Naive B cell (primary cell): ENCODE data around the gene GJC1. TPM values are rescaled to one million over a fixed set of nuclear protein-coding genes. Genes with fewer than 3 reads are reported as not detected.
A peak's percentile ranks its signal among the peaks of the same experiment; 100 is the strongest.

Source experiments
- ATAC-seq, 2 donors: fragments of 150-1000 bp; cut with Tn5 transposase; 2 replicates each; pipeline ENCODE4 v1.10.0; 2021; ENCODE audit warnings: low read depth in 2 of 2, mild to moderate bottlenecking in 2 of 2, moderate library complexity in 2 of 2
- DNase-seq: peaks from one replicate; pipeline ENCODE4 v3.0.0; 2022
- H3K27ac Mint-ChIP-seq, 6 donors: one replicate each; pipeline ENCODE4 v1.8.0; 2020 to 2022; ENCODE audit warnings: mild to moderate bottlenecking in 6 of 6, mixed read lengths in 6 of 6, moderate library complexity in 5 of 6, inconsistent platforms in 2 of 6
- H3K27me3 Mint-ChIP-seq, 3 donors: one replicate each; pipeline ENCODE4 v1.8.0; 2021 to 2022; ENCODE audit warnings: mixed read lengths in 3 of 3, mild to moderate bottlenecking in 1 of 3
- H3K36me3 Mint-ChIP-seq, 2 donors: one replicate each; pipeline ENCODE4 v1.8.0; 2020 to 2022; ENCODE audit warnings: mixed read lengths in 2 of 2, inconsistent platforms in 1 of 2, mild to moderate bottlenecking in 1 of 2
- H3K4me1 Mint-ChIP-seq, 3 donors: one replicate each; pipeline ENCODE4 v1.8.0; 2020 to 2022; ENCODE audit warnings: mixed read lengths in 3 of 3, inconsistent platforms in 1 of 3, mild to moderate bottlenecking in 1 of 3, moderate library complexity in 1 of 3
- H3K4me3 Mint-ChIP-seq, 8 donors: one replicate each; pipeline ENCODE4 v1.8.0; 2020 to 2022; ENCODE audit warnings: mild to moderate bottlenecking in 8 of 8, mixed read lengths in 8 of 8, moderate library complexity in 8 of 8, inconsistent platforms in 2 of 8
- H3K9me3 Mint-ChIP-seq, 7 donors: one replicate each; pipeline ENCODE4 v1.8.0; 2020 to 2022; ENCODE audit warnings: mixed read lengths in 7 of 7, mild to moderate bottlenecking in 5 of 7, inconsistent platforms in 2 of 7, moderate library complexity in 1 of 7
- polyA plus RNA-seq, 6 donors: library from polyadenylated mRNA; unstranded; fragments of 300-500 nt; fragmentation: Illumina TruSeq; gene quantifications; one replicate each; pipeline ENCODE4 v1.2.3, GENCODE V29; 2021; ENCODE audit warnings: low read depth in 6 of 6

The GJC1 gene
- not detected for polyA plus RNA-seq

DNA sequence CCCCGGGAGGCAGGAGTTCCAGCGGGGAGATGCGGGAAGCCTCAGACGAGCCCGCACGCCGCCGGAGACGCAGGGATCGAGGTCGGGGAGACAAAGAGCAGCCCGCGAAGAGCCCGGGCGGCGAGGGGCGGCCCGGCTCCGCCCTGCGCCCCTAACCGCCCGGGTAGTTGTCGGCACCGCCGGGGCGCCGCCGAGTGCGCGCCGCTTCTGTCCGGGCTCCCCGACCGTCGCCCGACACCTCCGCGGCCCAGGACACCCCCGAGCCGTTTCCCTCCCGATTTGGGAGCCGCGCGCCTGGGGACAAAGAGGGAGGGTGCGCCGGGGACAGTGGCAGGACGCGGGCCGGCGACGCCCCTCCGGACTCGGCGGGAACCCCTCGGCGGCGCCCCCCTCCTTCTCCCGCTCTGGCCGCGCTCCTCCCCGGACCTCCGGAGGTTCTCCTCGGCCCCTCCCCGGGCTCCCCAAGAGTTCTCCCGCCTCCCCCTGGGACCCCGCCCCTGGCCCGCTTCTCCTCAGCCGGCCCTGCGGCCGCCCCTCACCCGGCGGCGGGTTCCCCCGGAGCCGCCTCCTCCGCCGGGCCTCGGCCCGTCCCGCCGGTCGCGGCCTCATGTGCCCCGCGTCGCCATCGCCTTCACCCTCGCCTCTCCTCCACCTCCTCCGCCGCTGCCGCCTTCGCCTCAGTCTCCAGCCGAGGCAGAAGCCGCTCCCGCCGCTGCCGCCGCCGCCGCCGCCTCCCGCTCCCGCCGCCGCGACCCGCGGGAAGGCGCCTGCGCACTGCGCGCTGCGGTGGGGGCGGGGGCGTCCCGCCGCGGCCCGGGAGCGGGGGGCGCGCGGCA, at the start of gene GJC1:
Gene GJC1, minus strand, starts transcription at position 765 of the 836 bp plus-strand sequence. CDS start 24,470 bp downstream, outside the sequence.
- Mint-ChIP-seq H3K4me3 (peak within 1 kb of the TSS; percentile 82 to 93 (median 86)), H3K27me3 (peaks cover 42 to 62% (median 47%) of the 10 kb centered on the region in 3 donors)
- DNase-seq: peak; percentile 13

DNA sequence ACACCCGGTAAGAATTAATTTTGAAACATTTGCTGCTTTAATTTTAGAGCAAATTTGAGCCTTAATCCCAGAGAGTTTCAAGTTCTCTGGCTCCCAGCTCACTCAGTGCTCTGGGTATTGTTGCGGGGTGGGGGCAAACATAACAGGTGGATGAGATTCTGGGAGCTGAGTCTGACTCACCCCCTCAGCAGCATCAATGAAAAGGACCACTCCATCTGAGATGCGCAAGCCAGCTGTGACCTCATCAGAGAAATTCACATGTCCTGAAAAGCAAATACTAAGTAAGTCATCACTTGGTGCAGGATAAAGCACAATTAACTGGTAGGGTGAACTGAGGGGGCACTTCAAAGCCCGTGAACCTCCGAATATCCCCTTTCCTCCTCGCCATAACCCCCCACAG, 49.3 kb upstream of the GJC1 start:
- Mint-ChIP-seq H3K36me3 (peaks cover 26 to 30% of the 10 kb centered on the region in 2 donors), H3K4me3 (no peak overlapping the region), H3K9me3 (no peaks in the 10 kb centered on the region), H3K4me1 (peaks cover 0 to 4% (median 0%) of the 10 kb centered on the region in 3 donors), H3K27ac (no peak overlapping the region), H3K27me3 (no peaks in the 10 kb centered on the region)
- DNase-seq: no peak
- no peak for ATAC-seq

More for the DNA sequence above, at the start of gene GJC1:
- Mint-ChIP-seq H3K36me3 (peaks cover 0 to 7% of the 10 kb centered on the region in 2 donors), H3K9me3 (no peaks in the 10 kb centered on the region), H3K4me1 (peaks cover 7 to 13% (median 11%) of the 10 kb centered on the region in 3 donors), H3K27ac (peak within 1 kb of the TSS in 2 of 6 donors; percentile 51 to 72)
- ATAC-seq: peak; percentile 61 to 67

GRCh38 chr17:44878627-44879221, 48.6 kb upstream of the GJC1 start:
- Mint-ChIP-seq H3K27me3 (no peaks in the 10 kb centered on the region), H3K9me3 (no peaks in the 10 kb centered on the region), H3K27ac (no peak overlapping the region), H3K4me3 (no peak overlapping the region), H3K4me1 (peaks cover 0 to 4% (median 0%) of the 10 kb centered on the region in 3 donors), H3K36me3 (peaks cover 26 to 27% of the 10 kb centered on the region in 2 donors)
- ATAC-seq: no peak
- DNase-seq: peak; percentile 10

DNA sequence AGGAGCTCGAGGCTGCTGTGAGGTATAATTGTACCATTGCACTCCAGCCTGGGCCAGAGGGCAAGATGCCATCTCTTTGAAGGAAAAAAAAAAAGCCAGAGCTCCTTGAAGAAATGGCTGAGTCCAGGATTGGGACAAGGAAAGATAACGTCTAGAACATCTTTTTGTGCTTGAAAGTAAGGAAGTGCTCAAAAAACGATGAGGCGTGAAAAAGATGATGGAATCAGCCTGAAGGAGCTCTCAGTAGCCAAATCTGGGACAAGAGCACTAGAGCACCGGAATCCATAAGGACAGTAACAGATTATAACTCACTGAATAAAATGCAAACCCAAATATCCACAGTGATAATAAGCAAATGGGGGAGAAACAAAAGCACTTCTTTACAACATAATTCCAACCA, 47.0 kb upstream of the GJC1 start:
- Mint-ChIP-seq H3K27ac (no peak overlapping the region), H3K4me1 (peaks cover 0 to 4% (median 0%) of the 10 kb centered on the region in 3 donors), H3K9me3 (no peaks in the 10 kb centered on the region), H3K4me3 (no peak overlapping the region), H3K27me3 (no peaks in the 10 kb centered on the region), H3K36me3 (peaks cover 15 to 22% of the 10 kb centered on the region in 2 donors)
- DNase-seq: no peak
- ATAC-seq: no peak

DNA sequence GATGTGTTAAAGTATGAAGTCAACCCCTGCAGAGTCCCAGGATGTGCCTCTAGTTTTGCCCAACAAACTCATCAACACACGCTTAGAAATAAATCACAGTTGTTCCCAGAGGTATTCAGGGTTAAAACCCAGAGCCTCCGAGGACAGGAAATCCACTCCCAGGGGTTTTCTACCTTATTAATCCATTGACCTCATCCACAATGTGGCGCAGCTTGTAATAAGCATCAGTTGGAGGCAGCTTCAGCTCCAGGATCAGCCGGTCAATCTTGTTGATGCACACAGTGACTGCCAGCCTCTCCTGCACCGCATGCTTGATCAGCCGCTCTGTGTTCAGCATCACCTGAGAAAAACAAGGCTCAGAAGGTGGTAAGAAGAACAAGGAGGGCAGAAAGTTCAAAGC, 45.7 kb upstream of the GJC1 start:
- Mint-ChIP-seq H3K27me3 (no peaks in the 10 kb centered on the region), H3K27ac (no peak overlapping the region), H3K4me1 (peaks cover 0 to 4% (median 0%) of the 10 kb centered on the region in 3 donors), H3K36me3 (peaks cover 22 to 27% of the 10 kb centered on the region in 2 donors), H3K4me3 (no peak overlapping the region), H3K9me3 (no peaks in the 10 kb centered on the region)
- DNase-seq: no peak
- ATAC-seq: no peak

DNA sequence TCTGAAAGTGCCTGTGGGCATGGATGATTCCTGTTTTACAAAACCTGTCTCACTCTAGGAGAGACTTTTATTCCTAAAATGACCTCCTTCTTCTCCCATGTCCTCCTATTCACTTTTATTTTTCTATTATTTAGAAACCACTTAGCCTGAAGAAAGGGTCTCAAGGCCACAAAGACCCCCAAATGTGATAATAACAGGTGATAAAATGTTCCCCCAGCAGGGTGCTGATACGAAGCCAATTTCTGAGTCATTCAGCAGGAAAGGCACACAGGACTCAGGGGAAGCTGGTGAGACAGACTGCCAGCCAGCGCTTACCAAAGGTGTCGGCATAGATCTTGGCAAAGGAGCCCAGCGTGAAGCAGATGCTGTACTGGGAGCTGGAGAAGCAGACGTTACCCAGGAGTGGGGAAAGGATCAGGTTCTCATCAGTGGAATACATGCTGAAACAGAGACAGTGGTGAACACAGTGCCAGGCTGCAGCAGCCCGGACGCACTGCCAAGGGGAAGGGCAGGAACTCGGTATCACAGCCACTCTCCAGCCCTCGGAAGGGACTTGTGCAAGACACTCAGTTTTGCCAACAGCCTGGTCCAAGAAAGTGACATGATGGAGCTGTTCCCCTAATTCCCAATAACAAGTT, 42.2 kb upstream of the GJC1 start:
- no peak for ATAC-seq
- peak overlapping the region in 1 of 6 donors; percentile 23 for H3K27ac Mint-ChIP-seq
- H3K27me3 Mint-ChIP-seq: no peaks in the 10 kb centered on the region
- no peaks in the 10 kb centered on the region for H3K9me3 Mint-ChIP-seq
- no peaks in the 10 kb centered on the region for H3K4me1 Mint-ChIP-seq
- no peak for DNase-seq
- H3K36me3 Mint-ChIP-seq: peaks cover 20 to 27% of the 10 kb centered on the region in 2 donors
- no peak overlapping the region for H3K4me3 Mint-ChIP-seq

- H3K9me3 Mint-ChIP-seq: no peaks in the 10 kb centered on the region
- H3K4me1 Mint-ChIP-seq: no peaks in the 10 kb centered on the region
- H3K4me3 Mint-ChIP-seq: no peak overlapping the region
- H3K27me3 Mint-ChIP-seq: no peaks in the 10 kb centered on the region
- DNase-seq (no peak), ATAC-seq (no peak)
- H3K36me3 Mint-ChIP-seq: peaks cover 20 to 23% of the 10 kb centered on the region in 2 donors
- H3K27ac Mint-ChIP-seq: peak overlapping the region in 1 of 6 donors; percentile 54
These were observed 41.5 kb upstream of the GJC1 start for GRCh38 chr17:44871556-44871955.

- no peak for DNase-seq
- H3K4me1 Mint-ChIP-seq: no peaks in the 10 kb centered on the region
- H3K9me3 Mint-ChIP-seq: no peaks in the 10 kb centered on the region
- H3K4me3 Mint-ChIP-seq: no peak overlapping the region
- H3K27ac Mint-ChIP-seq: peak overlapping the region in 1 of 6 donors; percentile 50
- H3K27me3 Mint-ChIP-seq: no peaks in the 10 kb centered on the region
- peaks cover 23 to 27% of the 10 kb centered on the region in 2 donors for H3K36me3 Mint-ChIP-seq
- ATAC-seq: no peak
These were observed 37.8 kb upstream of the GJC1 start for GRCh38 chr17:44867841-44868240.

DNA sequence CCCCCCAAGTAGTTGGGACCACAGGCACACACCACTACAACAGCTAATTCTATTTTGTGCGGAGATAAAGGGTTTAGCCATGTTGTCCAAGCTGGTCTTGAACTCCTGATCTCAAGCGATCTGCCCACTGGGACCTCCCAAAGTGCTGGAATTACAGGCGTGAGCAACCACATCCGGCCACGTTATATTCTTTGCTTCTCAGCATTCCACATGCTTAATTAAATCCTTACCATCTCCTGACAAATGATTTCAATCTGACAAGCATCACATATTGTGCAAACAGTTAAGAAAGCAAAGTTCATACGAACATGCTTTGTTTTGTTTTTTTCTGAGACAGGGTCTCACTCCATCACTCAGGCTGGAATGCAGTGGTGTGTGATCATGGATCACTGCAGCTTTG, 35.8 kb upstream of the GJC1 start:
- Mint-ChIP-seq H3K4me1 (no peaks in the 10 kb centered on the region), H3K36me3 (peaks cover 23% of the 10 kb centered on the region in 2 donors), H3K27me3 (no peaks in the 10 kb centered on the region), H3K4me3 (no peak overlapping the region), H3K27ac (peak overlapping the region in 1 of 6 donors; percentile 37), H3K9me3 (no peaks in the 10 kb centered on the region)
- DNase-seq: no peak
- ATAC-seq: no peak

DNA sequence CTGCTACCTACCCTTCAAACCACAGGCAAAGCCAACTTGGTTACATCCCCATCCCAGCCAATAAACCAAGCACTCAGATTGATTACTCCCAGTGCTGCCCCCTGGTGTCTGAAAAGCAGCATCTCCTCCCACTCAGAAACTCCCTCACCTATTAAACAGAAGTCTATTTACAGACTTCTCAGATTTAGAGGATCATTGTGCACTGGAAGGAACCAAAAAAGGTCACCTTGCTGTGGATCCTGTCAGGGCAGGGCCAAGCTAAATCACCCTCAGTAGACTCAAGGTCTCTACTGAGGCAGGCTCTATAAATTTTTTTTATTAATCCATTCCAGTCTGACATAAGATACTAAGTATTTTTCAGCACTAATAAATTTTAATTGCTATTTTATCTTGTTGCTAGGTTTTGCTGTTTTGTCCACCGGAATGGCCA, 35.2 kb upstream of the GJC1 start:
- no peak overlapping the region for H3K4me3 Mint-ChIP-seq
- no peaks in the 10 kb centered on the region for H3K4me1 Mint-ChIP-seq
- no peaks in the 10 kb centered on the region for H3K27me3 Mint-ChIP-seq
- H3K27ac Mint-ChIP-seq: no peak overlapping the region
- DNase-seq (peak; percentile 60), ATAC-seq (peak; percentile 48 to 67)
- no peaks in the 10 kb centered on the region for H3K9me3 Mint-ChIP-seq
- H3K36me3 Mint-ChIP-seq: peaks cover 23 to 28% of the 10 kb centered on the region in 2 donors

- no peak for ATAC-seq
- Mint-ChIP-seq H3K36me3 (peaks cover 26 to 30% of the 10 kb centered on the region in 2 donors), H3K27me3 (no peaks in the 10 kb centered on the region), H3K27ac (no peak overlapping the region), H3K4me3 (no peak overlapping the region), H3K9me3 (no peaks in the 10 kb centered on the region), H3K4me1 (peaks cover 0 to 1% (median under 1%) of the 10 kb centered on the region in 3 donors)
- DNase-seq: no peak
These were observed 34.7 kb upstream of the GJC1 start for GRCh38 chr17:44864831-44865230.

GRCh38 chr17:44863061-44863918, 33.2 kb upstream of the GJC1 start:
- no peak for ATAC-seq
- H3K4me1 Mint-ChIP-seq: peaks cover 0 to 4% (median 4%) of the 10 kb centered on the region in 3 donors
- no peak overlapping the region for H3K27ac Mint-ChIP-seq
- H3K4me3 Mint-ChIP-seq: peak overlapping the region in 1 of 8 donors; percentile 35
- no peak for DNase-seq
- no peaks in the 10 kb centered on the region for H3K9me3 Mint-ChIP-seq
- no peaks in the 10 kb centered on the region for H3K27me3 Mint-ChIP-seq
- peaks cover 24 to 27% of the 10 kb centered on the region in 2 donors for H3K36me3 Mint-ChIP-seq
